HepG2 (cell line): ENCODE measurements around the gene KCNJ14. TPM values are rescaled to one million over a fixed set of nuclear protein-coding genes. Genes with fewer than 3 reads are reported as not detected.

ENCODE experiments used
- BCLAF1 ChIP-seq: fragments of 450-650 bp; IDR thresholded peaks from 2 replicates; pipeline ENCODE4 v1.6.1; 2017; ENCODE audit warnings: mild to moderate bottlenecking
- BRF2 ChIP-seq: sonication (generic); formaldehyde crosslinking; IDR thresholded peaks from 2 replicates; pipeline ENCODE4 v1.8.1; 2022; ENCODE audit warnings: mild to moderate bottlenecking, missing genetic modification reagents
- FOXA1 ChIP-seq, 2 experiments: fragments of 450-650 bp in 1 of 2; sonication (generic) in 1 of 2; formaldehyde crosslinking in 1 of 2; IDR thresholded peaks; 2 replicates each; pipeline versions ENCODE4 v1.4.0 to v1.6.1; 2016 to 2020; ENCODE audit warnings: missing genetic modification reagents in 1 of 2
- FOXK1 ChIP-seq: sonication (generic); formaldehyde crosslinking; IDR thresholded peaks from 2 replicates; pipeline ENCODE4 v1.4.0; 2020; ENCODE audit warnings: low read depth, missing genetic modification reagents, borderline replicate concordance
- GPBP1L1 ChIP-seq: sonication (generic); formaldehyde crosslinking; IDR thresholded peaks from 2 replicates; pipeline ENCODE4 v1.5.0; 2020; ENCODE audit warnings: mild to moderate bottlenecking, missing genetic modification reagents
- HNRNPL ChIP-seq: fragments of 200-400 bp; formaldehyde crosslinking; IDR thresholded peaks from 2 replicates; pipeline ENCODE4 v1.6.1; 2017; ENCODE audit warnings: mild to moderate bottlenecking, low read depth, low read length
- NR2F6 ChIP-seq, 2 experiments: IDR thresholded peaks; 2 replicates each; pipeline ENCODE4 v1.6.1; 2016; ENCODE audit warnings: antibody characterized with exemption in 1 of 2, mild to moderate bottlenecking in 1 of 2
- RERE ChIP-seq: IDR thresholded peaks from 2 replicates; pipeline ENCODE4 v1.6.1; 2016; ENCODE audit warnings: low read depth, missing genetic modification reagents, missing compliant biosample characterization
- ZBTB10 ChIP-seq: sonication (generic); formaldehyde crosslinking; IDR thresholded peaks from 2 replicates; pipeline ENCODE4 v1.4.0; 2020; ENCODE audit warnings: missing genetic modification reagents, borderline replicate concordance
- ZNF281 ChIP-seq: sonication (generic); formaldehyde crosslinking; IDR thresholded peaks from 2 replicates; pipeline ENCODE4 v1.4.0; 2020; ENCODE audit warnings: missing genetic modification reagents, borderline replicate concordance
- ZNF678 ChIP-seq: sonication (generic); formaldehyde crosslinking; IDR thresholded peaks from 2 replicates; pipeline ENCODE4 v1.4.0; 2020; ENCODE audit warnings: mild to moderate bottlenecking, missing genetic modification reagents
- polyA plus RNA-seq, 8 experiments: library from polyadenylated mRNA; depleted of rRNA in 3 of 8; stranded (reverse) in 7 of 8; unstranded in 1 of 8; fragments of >200 nt; fragmentation: Illumina TruSeq in 4 of 8; extraction: Trizol in 4 of 8; gene quantifications; 2 replicates each; pipeline versions ENCODE4 v1.2.1 to v1.2.3, GENCODE V29; 2011 to 2016; ENCODE audit warnings: low read depth in 4 of 8, missing spikeins in 1 of 8, mixed read lengths in 1 of 8; ENCODE audit not compliant: insufficient read depth in 1 of 8
- total RNA-seq, 5 experiments: library from RNA; depleted of rRNA; stranded (reverse); fragments of >200 nt; fragmentation: Illumina TruSeq; extraction: Trizol; gene quantifications; 2 replicates each; pipeline ENCODE4 v1.2.3, GENCODE V29; 2016; ENCODE audit warnings: low read depth in 1 of 5

The KCNJ14 gene
- total and polyA plus RNA-seq, 2 of the 13 experiments (the other 11 are each of a cell fraction or from before 2014, with no cell fraction given), result 0.20 to 0.51 TPM

GRCh38 chr19:48469289-48469881 is 14.0 kb downstream of the KCNJ14 start, which contains the start of gene CYTH2 (continued):
- no peak for TF ChIP-seq RERE (CRISPR knock-in tag)
- TF ChIP-seq ZNF281 (CRISPR knock-in tag), result no peak
- TF ChIP-seq BCLAF1, result no peak
- TF ChIP-seq FOXK1 (CRISPR knock-in tag), result no peak
- TF ChIP-seq BRF2 (CRISPR knock-in tag), result 0 out of 2 replicates have a peak, but pooled peaks have one; percentile 61
- TF ChIP-seq GPBP1L1 (CRISPR knock-in tag), result no peak
- no peak for TF ChIP-seq NR2F6 (IDR thresholded peaks at IDR 0.05)
- TF ChIP-seq NR2F6 (CRISPR knock-in tag; IDR thresholded peaks at IDR 0.05), result no peak
- TF ChIP-seq FOXA1 (IDR thresholded peaks at IDR 0.05), result no peak
- TF ChIP-seq FOXA1 (CRISPR knock-in tag; IDR thresholded peaks at IDR 0.05), result no peak
- TF ChIP-seq ZNF678 (CRISPR knock-in tag), result no peak
- TF ChIP-seq HNRNPL, result no peak
- TF ChIP-seq ZBTB10 (CRISPR knock-in tag), result no peak
